H1 (cell line): Measurements from ENCODE around the gene SLC2A2. TPM values are rescaled to one million over a fixed set of nuclear protein-coding genes. Genes with fewer than 3 reads are reported as not detected.

Source experiments
- CTCF ChIA-PET: fragments of 300-600 bp; sonication (Branson Sonifier 250); formaldehyde crosslinking; loops from one replicate; lab custom pipeline; 2021; ENCODE audit not compliant: partially characterized antibody; lab: Charles Lee
- POLR2A ChIA-PET: fragments of 300-600 bp; sonication (Branson Sonifier 250); formaldehyde crosslinking; loops from one replicate; lab custom pipeline; 2021; ENCODE audit warnings: inconsistent platforms; ENCODE audit not compliant: partially characterized antibody; lab: Charles Lee
- DNase-seq, 2 experiments: peaks; one replicate each; pipeline versions ENCODE4 v3.0.0 to v3.0.0-alpha.2; 2010 to 2022; ENCODE audit warnings: low spot score in 2 of 2, low read depth in 1 of 2, mixed read lengths in 1 of 2
- FAIRE-seq: peaks from 2 replicates; lab custom pipeline; 2011; peaks lifted over from hg19 to GRCh38; lab: Jason Lieb, UNC
- H2AFZ ChIP-seq: 2 replicates; pipeline ENCODE4 v1.8.1; 2012; ENCODE audit warnings: low read length, inconsistent platforms
- H2AK5ac ChIP-seq: 2 replicates; pipeline ENCODE4 v1.6.1; 2013; ENCODE audit warnings: low read depth, low read length
- H2BK120ac ChIP-seq: replicated peaks from 2 replicates; pipeline ENCODE3; 2013; ENCODE audit warnings: low read depth, low read length, inconsistent platforms
- H2BK12ac ChIP-seq: 2 replicates; pipeline ENCODE4 v1.6.1; 2013; ENCODE audit warnings: low read depth, low read length
- H2BK15ac ChIP-seq: 2 replicates; pipeline ENCODE4 v1.6.1; 2013; ENCODE audit warnings: low read length
- H2BK20ac ChIP-seq: 2 replicates; pipeline ENCODE4 v1.6.1; 2013; ENCODE audit warnings: low read length
- H2BK5ac ChIP-seq: 2 replicates; pipeline ENCODE4 v1.6.1; 2013; ENCODE audit warnings: low read depth, low read length
- H3K14ac ChIP-seq: 2 replicates; pipeline ENCODE4 v1.6.1; 2013; ENCODE audit warnings: inconsistent platforms; ENCODE audit not compliant: insufficient read length
- H3K18ac ChIP-seq: 2 replicates; pipeline ENCODE4 v1.6.1; 2013; ENCODE audit warnings: low read length; ENCODE audit errors: extremely low read depth
- H3K23ac ChIP-seq: 2 replicates; pipeline ENCODE4 v1.6.1; 2013; ENCODE audit warnings: inconsistent platforms; ENCODE audit not compliant: insufficient read length
- H3K23me2 ChIP-seq: 2 replicates; pipeline ENCODE4 v1.6.1; 2013; ENCODE audit warnings: low read depth, low read length
- H3K27ac ChIP-seq: 2 replicates; pipeline ENCODE4 v1.6.1; 2011; ENCODE audit warnings: low read depth, low read length, inconsistent platforms
- H3K27me3 ChIP-seq, 4 experiments: replicated peaks in 1 of 4; 1 replicate in 1 of 4; 2 replicates in 3 of 4; pipeline versions ENCODE4 v1.6.1 to v1.8.1; 2011 to 2013; ENCODE audit warnings: low read length in 3 of 4, mild to moderate bottlenecking in 3 of 4, inconsistent platforms in 2 of 4, mixed read lengths in 2 of 4, moderate library complexity in 1 of 4; ENCODE audit not compliant: control insufficient read depth in 3 of 4, insufficient read depth in 3 of 4; ENCODE audit errors: extremely low read depth in 1 of 4
- H3K36me3 ChIP-seq, 4 experiments: 2 replicates each; pipeline versions ENCODE4 v1.6.1 to v1.8.1; 2011 to 2013; ENCODE audit warnings: mild to moderate bottlenecking in 4 of 4, low read length in 3 of 4, moderate library complexity in 2 of 4, control low read depth in 1 of 4, inconsistent platforms in 1 of 4; ENCODE audit not compliant: insufficient read depth in 4 of 4, control insufficient read depth in 2 of 4
- H3K4ac ChIP-seq: replicated peaks from 2 replicates; pipeline ENCODE3; 2013; ENCODE audit warnings: low read length, low read depth, mixed read lengths, inconsistent platforms; ENCODE audit not compliant: insufficient read length
- H3K4me1 ChIP-seq, 4 experiments: replicated peaks in 1 of 4; 1 replicate in 1 of 4; 2 replicates in 3 of 4; pipeline versions ENCODE4 v1.6.1 to v1.8.1; 2011 to 2013; ENCODE audit warnings: low read length in 3 of 4, inconsistent platforms in 2 of 4, mixed read lengths in 1 of 4; ENCODE audit not compliant: insufficient read depth in 4 of 4, control insufficient read depth in 3 of 4
- H3K4me2 ChIP-seq, 2 experiments: 2 replicates each; pipeline versions ENCODE4 v1.6.1 to v1.8.1; 2011 to 2013; ENCODE audit warnings: low read depth in 2 of 2, low read length in 2 of 2, control low read depth in 1 of 2, inconsistent platforms in 1 of 2, mild to moderate bottlenecking in 1 of 2; ENCODE audit not compliant: insufficient read depth in 1 of 2
- H3K4me3 ChIP-seq, 4 experiments: fragments of 200-600, 300-600 bp in 1 of 4; sonication (generic), shearing (Covaris generic), sonication (Bioruptor Twin) in 1 of 4; 2 replicates each; pipeline versions ENCODE4 v1.5.1 to v1.8.1; 2011 to 2016; ENCODE audit warnings: low read length in 4 of 4, low read depth in 3 of 4, control low read depth in 2 of 4, inconsistent platforms in 2 of 4, mild to moderate bottlenecking in 2 of 4, mixed read lengths in 1 of 4, moderate library complexity in 1 of 4; ENCODE audit not compliant: insufficient read depth in 2 of 4; ENCODE audit errors: extremely low read depth in 1 of 4
- H3K56ac ChIP-seq: replicated peaks from 2 replicates; pipeline ENCODE3; 2013; ENCODE audit warnings: low read depth, mild to moderate bottlenecking, mixed read lengths, low read length, inconsistent platforms; ENCODE audit not compliant: insufficient read length
- H3K79me1 ChIP-seq: 2 replicates; pipeline ENCODE4 v1.6.1; 2013; ENCODE audit warnings: low read depth, low read length, control low read depth
- H3K79me2 ChIP-seq, 2 experiments: 2 replicates each; pipeline versions ENCODE4 v1.6.1 to v1.8.1; 2012 to 2013; ENCODE audit warnings: low read length in 2 of 2, mild to moderate bottlenecking in 2 of 2, inconsistent platforms in 1 of 2; ENCODE audit not compliant: insufficient read depth in 2 of 2, control insufficient read depth in 1 of 2
- H3K9ac ChIP-seq, 4 experiments: replicated peaks in 1 of 4; 1 replicate in 1 of 4; 2 replicates in 3 of 4; pipeline versions ENCODE4 v1.6.1 to v1.8.1; 2011 to 2013; ENCODE audit warnings: low read depth in 3 of 4, low read length in 3 of 4, control low read depth in 2 of 4, mild to moderate bottlenecking in 2 of 4, moderate library complexity in 2 of 4, inconsistent platforms in 1 of 4; ENCODE audit errors: extremely low read depth in 1 of 4
- H3K9me3 ChIP-seq, 2 experiments: 2 replicates each; pipeline versions ENCODE4 v1.6.1 to v1.8.1; 2012 to 2013; ENCODE audit warnings: mild to moderate bottlenecking in 2 of 2, moderate library complexity in 2 of 2, control low read depth in 1 of 2, inconsistent platforms in 1 of 2, low read depth in 1 of 2, low read length in 1 of 2, mixed read lengths in 1 of 2; ENCODE audit not compliant: insufficient read depth in 2 of 2
- H4K20me1 ChIP-seq, 2 experiments: replicated peaks in 1 of 2; 2 replicates each; pipeline versions ENCODE3 to v1.8.1; 2011 to 2013; ENCODE audit warnings: inconsistent platforms in 2 of 2, low read length in 2 of 2, mild to moderate bottlenecking in 1 of 2; ENCODE audit not compliant: insufficient read depth in 2 of 2, control insufficient read depth in 1 of 2
- H4K5ac ChIP-seq: 2 replicates; pipeline ENCODE4 v1.6.1; 2013; ENCODE audit warnings: low read length, low read depth, mixed read lengths, inconsistent platforms; ENCODE audit not compliant: insufficient read length
- H4K8ac ChIP-seq: 2 replicates; pipeline ENCODE4 v1.8.0; 2013; ENCODE audit warnings: mild to moderate bottlenecking, moderate library complexity, low read length, inconsistent platforms; ENCODE audit not compliant: insufficient read depth; ENCODE audit errors: extremely low read depth
- H4K91ac ChIP-seq: replicated peaks from 2 replicates; pipeline ENCODE3; 2013; ENCODE audit warnings: low read length, mixed read lengths, inconsistent platforms; ENCODE audit not compliant: insufficient read length
- BCL11A ChIP-seq, 2 experiments: IDR thresholded peaks; one replicate each; pipeline ENCODE4 v1.6.1; 2011; ENCODE audit warnings: low read depth in 2 of 2, low read length in 2 of 2, mild to moderate bottlenecking in 2 of 2
- CBX5 ChIP-seq: fragments of 300-800, 300-1000 bp; sonication (generic); IDR thresholded peaks from 2 replicates; pipeline ENCODE4 v1.7.1; 2016; ENCODE audit warnings: antibody characterized with exemption, low read length, low read depth
- EP300 ChIP-seq, 2 experiments: IDR thresholded peaks; 1 replicate in 1 of 2; 2 replicates in 1 of 2; pipeline ENCODE4 v1.6.1; 2011 to 2012; ENCODE audit warnings: low read depth in 2 of 2, low read length in 2 of 2, mild to moderate bottlenecking in 2 of 2, borderline replicate concordance in 1 of 2, inconsistent platforms in 1 of 2, moderate library complexity in 1 of 2
- FOSL1 ChIP-seq: IDR thresholded peaks from 2 replicates; pipeline ENCODE4 v1.6.1; 2011; ENCODE audit warnings: mild to moderate bottlenecking, low read depth, low read length, moderate library complexity; ENCODE audit not compliant: insufficient read depth
- RBBP5 ChIP-seq: IDR thresholded peaks from 2 replicates; pipeline ENCODE4 v1.7.1; 2012; ENCODE audit warnings: low read depth, mild to moderate bottlenecking, inconsistent platforms, low read length, moderate library complexity, borderline replicate concordance
- TAF1 ChIP-seq: IDR thresholded peaks from 2 replicates; pipeline ENCODE4 v1.6.1; 2011; ENCODE audit warnings: mild to moderate bottlenecking, low read depth, low read length
- TBP ChIP-seq: IDR thresholded peaks from 2 replicates; pipeline ENCODE4 v1.6.1; 2011; ENCODE audit warnings: low read depth, low read length, improper control_type of control experiment
- TCF12 ChIP-seq: IDR thresholded peaks from 2 replicates; pipeline ENCODE4 v1.6.1; 2011; ENCODE audit warnings: low read depth, mild to moderate bottlenecking, low read length
- WGBS, 2 experiments: shearing (Covaris generic) in 1 of 2; methylation state at CpG; one replicate each; pipeline versions ENCODE4 v1.1.6 to v1.1.7; 2013 to 2015; ENCODE audit warnings: low lambda C conversion rate in 2 of 2, mixed read lengths in 2 of 2, inconsistent platforms in 1 of 2, low coverage in 1 of 2, missing lambda C conversion rate in 1 of 2; ENCODE audit not compliant: insufficient replicate concordance in 2 of 2, insufficient coverage in 1 of 2, insufficient read length in 1 of 2; ENCODE audit errors: extremely low coverage in 1 of 2, missing lambda C conversion rate in 1 of 2; 5-methylcytosine and 5-hydroxymethylcytosine counted together
- polyA plus RNA-seq, 7 experiments: library from polyadenylated mRNA; depleted of rRNA in 3 of 7; stranded (reverse) in 5 of 7; unstranded in 2 of 7; fragments of >200 nt in 5 of 7; fragments of 200-250 nt in 2 of 7; gene quantifications; 1 replicate in 5 of 7; 2 replicates in 1 of 7; 4 replicates in 1 of 7; pipeline versions ENCODE4 v1.2.1 to v1.2.3, GENCODE V29; 2011 to 2013; ENCODE audit warnings: missing spikeins in 2 of 7, mixed read lengths in 2 of 7
- total RNA-seq: library from RNA; stranded (reverse); fragmentation: NEBNext Ultra II Directional; extraction: Animal tissue kit (Norgen Biotek cat#: 25700); gene quantifications from 2 replicates; pipeline ENCODE4 v1.2.1, GENCODE V29; 2021
- TF ChIP-seq, protein P1 (sequence below): IDR thresholded peaks from 2 replicates; pipeline ENCODE4 v1.6.1; 2012; ENCODE audit warnings: low read length, inconsistent platforms
- TF ChIP-seq, protein P2 (sequence below): IDR thresholded peaks from 2 replicates; pipeline ENCODE4 v1.6.1; 2012; ENCODE audit warnings: inconsistent platforms

The SLC2A2 gene
- total and polyA plus RNA-seq, 2 of the 8 experiments (the other 6 are each of a cell fraction or from before 2014, with no cell fraction given) = not detected

DNA sequence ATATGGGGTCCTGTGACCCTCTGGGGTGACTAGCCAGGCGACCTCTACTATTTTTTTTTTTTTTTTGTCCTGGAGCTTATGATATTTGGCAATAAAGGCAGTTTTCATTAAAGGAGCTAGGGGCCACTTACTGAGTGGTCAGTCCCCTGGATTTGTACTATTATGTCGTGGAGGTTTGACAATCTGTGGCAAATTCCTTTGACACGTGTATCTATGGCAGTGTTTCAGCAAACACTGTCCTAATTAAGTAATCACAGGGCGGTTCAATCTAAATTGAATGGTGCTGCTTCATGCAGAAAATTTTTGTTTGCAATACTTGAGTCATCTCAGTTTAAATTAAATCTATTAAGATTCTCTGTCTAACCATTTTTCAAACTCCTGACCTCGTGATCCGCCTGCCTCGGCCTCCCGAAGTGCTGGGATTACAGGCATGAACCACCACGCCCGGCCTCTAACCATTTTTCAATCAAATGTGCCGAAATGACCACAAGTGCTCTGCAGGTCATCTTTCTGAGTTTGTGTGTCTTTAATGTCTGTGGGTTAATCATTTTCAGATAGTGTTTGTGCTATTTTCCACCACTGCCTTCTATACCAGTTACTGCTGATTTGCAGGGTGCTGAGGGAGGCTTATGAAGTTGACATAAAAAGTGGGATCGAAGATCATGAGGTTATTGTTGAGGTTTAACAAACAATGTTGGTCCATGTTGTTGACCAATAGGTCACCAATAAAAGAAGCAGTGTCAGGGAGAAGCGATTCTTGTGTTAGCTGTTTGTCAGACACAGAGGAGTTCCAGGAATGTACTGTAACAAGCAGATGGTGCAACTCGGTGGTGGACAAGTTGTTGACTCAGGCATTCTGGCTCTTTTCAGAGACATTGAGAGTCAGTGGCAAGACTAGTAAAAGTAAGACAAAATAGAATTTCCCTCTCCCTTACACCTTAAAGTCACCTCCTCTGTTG lies 18.6 kb upstream of the SLC2A2 start:
- no peak overlapping the region for H3K23ac ChIP-seq
- no peaks in the 10 kb centered on the region for H3K36me3 ChIP-seq
- no peak overlapping the region for H3K56ac ChIP-seq
- FAIRE-seq = no peak
- H2BK5ac ChIP-seq = no peak overlapping the region
- no peak overlapping the region for H2AK5ac ChIP-seq
- no peak overlapping the region for H3K27ac ChIP-seq
- no peaks in the 10 kb centered on the region for H3K27me3 ChIP-seq
- H3K18ac ChIP-seq = no peak overlapping the region
- no peaks in the 10 kb centered on the region for H3K79me1 ChIP-seq
- H3K14ac ChIP-seq = no peak overlapping the region
- H4K20me1 ChIP-seq = no peaks in the 10 kb centered on the region
- H3K9ac ChIP-seq = no peak overlapping the region
- H2BK20ac ChIP-seq = no peak overlapping the region
- H4K8ac ChIP-seq = no peak overlapping the region
- no peak overlapping the region for H4K91ac ChIP-seq
- no peak overlapping the region for H3K4ac ChIP-seq
- H3K79me2 ChIP-seq = no peaks in the 10 kb centered on the region
- H3K4me2 ChIP-seq = no peak overlapping the region
- no peaks in the 10 kb centered on the region for H3K9me3 ChIP-seq
- WGBS, 2 experiments = 94% methylated on average over 14 of the region's 14 CpGs; no CpG with 5 or more reads in 1 of the 2 experiments
- POLR2A ChIA-PET = no interaction called here
- no peak overlapping the region for H3K4me3 ChIP-seq
- H3K4me1 ChIP-seq = no peaks in the 10 kb centered on the region
- no peak overlapping the region for H2BK12ac ChIP-seq
- no peak overlapping the region for H2BK15ac ChIP-seq
- H2BK120ac ChIP-seq = no peak overlapping the region
- no peak overlapping the region for H4K5ac ChIP-seq
- DNase-seq = no peak
- CTCF ChIA-PET = interaction anchor here (1.3 kb wide), 1 partner anchor 26 kb away, joined by 3 read pairs; no protein-coding TSS in a partner anchor
- no peaks in the 10 kb centered on the region for H3K23me2 ChIP-seq
- H2AFZ ChIP-seq = 0 out of 2 replicates have a peak overlapping the region, but pooled peaks have one; percentile 21
- TF ChIP-seq EP300 (IDR thresholded peaks at IDR 0.05; ENCODE audit: borderline replicate concordance in 1 of 2, low read depth in 2 of 2, low read length in 2 of 2) (no peak), TAF1 (no peak), TBP (no peak), FOSL1 (no peak), TCF12 (no peak), BCL11A (IDR thresholded peaks at IDR 0.05; ENCODE audit: low read depth in 2 of 2, low read length in 2 of 2) (no peak), RBBP5 (no peak), CBX5 (no peak)
- TF ChIP-seq, protein P1, sequence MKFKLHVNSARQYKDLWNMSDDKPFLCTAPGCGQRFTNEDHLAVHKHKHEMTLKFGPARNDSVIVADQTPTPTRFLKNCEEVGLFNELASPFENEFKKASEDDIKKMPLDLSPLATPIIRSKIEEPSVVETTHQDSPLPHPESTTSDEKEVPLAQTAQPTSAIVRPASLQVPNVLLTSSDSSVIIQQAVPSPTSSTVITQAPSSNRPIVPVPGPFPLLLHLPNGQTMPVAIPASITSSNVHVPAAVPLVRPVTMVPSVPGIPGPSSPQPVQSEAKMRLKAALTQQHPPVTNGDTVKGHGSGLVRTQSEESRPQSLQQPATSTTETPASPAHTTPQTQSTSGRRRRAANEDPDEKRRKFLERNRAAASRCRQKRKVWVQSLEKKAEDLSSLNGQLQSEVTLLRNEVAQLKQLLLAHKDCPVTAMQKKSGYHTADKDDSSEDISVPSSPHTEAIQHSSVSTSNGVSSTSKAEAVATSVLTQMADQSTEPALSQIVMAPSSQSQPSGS = no peak
- TF ChIP-seq, protein P2, sequence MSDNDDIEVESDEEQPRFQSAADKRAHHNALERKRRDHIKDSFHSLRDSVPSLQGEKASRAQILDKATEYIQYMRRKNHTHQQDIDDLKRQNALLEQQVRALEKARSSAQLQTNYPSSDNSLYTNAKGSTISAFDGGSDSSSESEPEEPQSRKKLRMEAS = no peak
